Measurements from ENCODE around the gene RNF149.

The RNF149 gene

DNA sequence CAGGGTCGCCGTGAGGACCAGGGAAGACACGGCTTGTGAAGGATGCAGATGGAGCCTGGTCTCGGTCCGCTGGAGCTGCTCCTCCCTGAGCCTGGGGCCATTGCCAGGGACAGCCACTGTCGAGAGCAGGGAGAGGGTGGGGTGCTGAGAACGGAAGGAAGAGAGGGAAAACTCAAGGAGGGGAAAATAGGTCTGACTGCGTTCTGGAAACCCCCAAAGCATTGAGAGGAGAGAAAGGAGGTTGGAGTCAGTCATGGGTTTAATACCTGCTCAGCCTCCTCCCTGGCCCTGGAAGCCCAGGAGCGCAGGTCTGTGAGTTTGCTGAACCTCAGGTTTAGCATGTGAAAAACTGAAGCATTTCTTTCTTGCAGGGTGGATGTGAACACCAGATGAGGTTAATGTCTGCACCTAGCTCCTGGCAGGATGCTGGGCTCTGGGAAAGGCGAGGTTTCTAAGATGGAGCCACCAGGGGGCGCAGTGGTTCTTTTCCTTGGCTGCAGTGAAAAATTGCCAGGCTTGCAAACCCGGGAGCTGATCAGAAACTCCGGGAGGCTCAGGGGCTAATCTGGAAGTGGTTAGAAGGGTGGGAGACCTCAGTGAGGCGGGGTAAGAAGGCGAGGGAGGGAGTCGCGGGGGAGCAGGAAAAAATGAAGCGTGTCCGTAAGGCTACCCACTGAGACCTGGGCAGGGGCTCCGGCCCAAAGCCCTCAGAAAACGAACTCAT, 33.6 kb upstream of the RNF149 start:
- in situ Hi-C loops (cut with HindIII; ENCODE audit: low sequenced_read_pairs), result no loop called here
- no peak overlapping the region for H3K4me3 ChIP-seq (ENCODE audit: low read depth, low read length)
- TF ChIP-seq, protein P1, sequence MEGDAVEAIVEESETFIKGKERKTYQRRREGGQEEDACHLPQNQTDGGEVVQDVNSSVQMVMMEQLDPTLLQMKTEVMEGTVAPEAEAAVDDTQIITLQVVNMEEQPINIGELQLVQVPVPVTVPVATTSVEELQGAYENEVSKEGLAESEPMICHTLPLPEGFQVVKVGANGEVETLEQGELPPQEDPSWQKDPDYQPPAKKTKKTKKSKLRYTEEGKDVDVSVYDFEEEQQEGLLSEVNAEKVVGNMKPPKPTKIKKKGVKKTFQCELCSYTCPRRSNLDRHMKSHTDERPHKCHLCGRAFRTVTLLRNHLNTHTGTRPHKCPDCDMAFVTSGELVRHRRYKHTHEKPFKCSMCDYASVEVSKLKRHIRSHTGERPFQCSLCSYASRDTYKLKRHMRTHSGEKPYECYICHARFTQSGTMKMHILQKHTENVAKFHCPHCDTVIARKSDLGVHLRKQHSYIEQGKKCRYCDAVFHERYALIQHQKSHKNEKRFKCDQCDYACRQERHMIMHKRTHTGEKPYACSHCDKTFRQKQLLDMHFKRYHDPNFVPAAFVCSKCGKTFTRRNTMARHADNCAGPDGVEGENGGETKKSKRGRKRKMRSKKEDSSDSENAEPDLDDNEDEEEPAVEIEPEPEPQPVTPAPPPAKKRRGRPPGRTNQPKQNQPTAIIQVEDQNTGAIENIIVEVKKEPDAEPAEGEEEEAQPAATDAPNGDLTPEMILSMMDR (IDR thresholded peaks at IDR 0.05; ENCODE audit: low read depth, low read length), result peak; percentile 87
- DNase-seq (ENCODE audit: low read depth, low spot score), result peak; percentile 72

GRCh38 chr2:101341421-101341820, 32.9 kb upstream of the RNF149 start:
- H3K4me3 ChIP-seq (ENCODE audit: low read depth, low read length), result no peak overlapping the region
- TF ChIP-seq, protein P1 (IDR thresholded peaks at IDR 0.05; ENCODE audit: low read depth, low read length), result no peak
- in situ Hi-C loops (cut with HindIII; ENCODE audit: low sequenced_read_pairs), result no loop called here
- DNase-seq (ENCODE audit: low read depth, low spot score), result no peak

GRCh38 chr2:101340141-101340551, 31.6 kb upstream of the RNF149 start:
- no peak for DNase-seq (ENCODE audit: low read depth, low spot score)
- H3K4me3 ChIP-seq (ENCODE audit: low read depth, low read length), result no peak overlapping the region
- TF ChIP-seq, protein P1 (IDR thresholded peaks at IDR 0.05; ENCODE audit: low read depth, low read length), result no peak
- in situ Hi-C loops (cut with HindIII; ENCODE audit: low sequenced_read_pairs), result no loop called here

- H3K4me3 ChIP-seq (ENCODE audit: low read depth, low read length), result no peak overlapping the region
- no peak for DNase-seq (ENCODE audit: low read depth, low spot score)
- in situ Hi-C loops (cut with HindIII; ENCODE audit: low sequenced_read_pairs), result no loop called here
- TF ChIP-seq, protein P1 (IDR thresholded peaks at IDR 0.05; ENCODE audit: low read depth, low read length), result no peak
Observed at GRCh38 chr2:101339266-101339880, 30.9 kb upstream of the RNF149 start.

- TF ChIP-seq, protein P1 (IDR thresholded peaks at IDR 0.05; ENCODE audit: low read depth, low read length), result no peak
- DNase-seq (ENCODE audit: low read depth, low spot score), result peak; percentile 36
- in situ Hi-C loops (cut with HindIII; ENCODE audit: low sequenced_read_pairs), result no loop called here
- no peak overlapping the region for H3K4me3 ChIP-seq (ENCODE audit: low read depth, low read length)
Observed at GRCh38 chr2:101337877-101338276, 29.4 kb upstream of the RNF149 start.

DNA sequence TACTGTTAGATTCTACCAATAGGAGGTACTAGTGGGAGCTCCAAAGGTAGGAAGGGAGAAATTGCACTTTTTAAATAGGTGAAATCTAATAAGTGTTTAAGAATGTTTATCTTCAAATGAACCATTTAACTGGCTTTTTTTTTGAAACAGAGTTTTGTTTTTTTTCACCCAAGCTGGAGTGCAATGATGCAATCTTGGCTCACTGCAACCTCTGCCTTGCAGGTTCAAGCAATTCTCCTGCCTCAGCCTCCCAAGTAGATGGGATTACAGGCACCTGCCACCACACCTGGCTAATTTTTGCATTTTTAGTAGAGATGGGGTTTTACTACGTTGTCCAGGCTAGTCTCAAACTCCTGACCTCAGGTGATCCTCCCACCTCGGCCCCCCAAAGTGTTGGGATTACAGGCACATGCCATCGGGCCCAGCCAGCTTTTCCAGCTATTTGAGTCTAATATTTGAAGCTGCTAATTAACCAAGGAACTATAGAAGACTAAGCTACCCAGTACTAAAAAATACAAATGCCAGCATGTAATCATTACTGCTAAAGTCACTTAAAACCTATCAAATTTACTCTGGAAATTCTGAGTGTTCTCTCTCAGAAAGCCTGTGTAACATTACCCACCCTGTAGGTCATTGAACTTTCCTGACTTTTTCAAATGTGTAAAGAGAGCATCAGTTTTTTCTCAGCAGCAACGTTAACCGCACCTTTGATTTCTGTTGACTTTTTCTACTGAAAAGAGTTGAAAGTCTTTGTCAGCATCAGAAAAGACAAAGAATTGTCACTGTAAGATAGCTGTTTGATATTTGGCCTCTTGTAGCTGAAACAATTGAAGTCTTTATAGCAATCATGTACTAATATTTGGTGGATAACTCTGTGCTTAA, 24.6 kb upstream of the RNF149 start:
- no peak for DNase-seq (ENCODE audit: low read depth, low spot score)
- no peak overlapping the region for H3K4me3 ChIP-seq (ENCODE audit: low read depth, low read length)
- TF ChIP-seq, protein P1 (IDR thresholded peaks at IDR 0.05; ENCODE audit: low read depth, low read length), result no peak
- in situ Hi-C loops (cut with HindIII; ENCODE audit: low sequenced_read_pairs), result no loop called here

Data from astrocyte of the spinal cord (primary cell).